A549 (cell line): ENCODE data around the gene LAMB2. TPM values are rescaled to one million over a fixed set of nuclear protein-coding genes. Genes with fewer than 3 reads are reported as not detected.
A peak's percentile ranks its signal among the peaks of the same experiment; 100 is the strongest.

Experiments
- ATAC-seq, 2 experiments: fragments of 200-7000 bp in 1 of 2; fragments of >200 bp in 1 of 2; cut with Nextera tagmentation in 1 of 2; cut with Tn5 transposase in 1 of 2; 3 replicates each; pipeline versions ENCODE4 v1.8.0 to v1.9.1; 2018 to 2020; ENCODE audit warnings: mild to moderate bottlenecking in 1 of 2, moderate library complexity in 1 of 2
- CTCF ChIA-PET: fragments of 300-600 bp; sonication (Branson Sonifier 250); formaldehyde crosslinking; extraction: SDS; loops from one replicate; lab custom pipeline; 2021; ENCODE audit warnings: antibody characterized with exemption, inconsistent platforms; lab: Yijun Ruan, JAX
- POLR2A ChIA-PET: fragments of 350-600 bp; formaldehyde crosslinking; extraction: SDS; loops from one replicate; lab custom pipeline; 2021; ENCODE audit warnings: antibody characterized with exemption, inconsistent platforms; lab: Yijun Ruan, JAX
- DNase-seq, 2 experiments: peaks; one replicate each; pipeline versions ENCODE4 v3.0.0 to v3.0.0-alpha.2; 2011 to 2016; ENCODE audit warnings: low read depth in 1 of 2, low spot score in 1 of 2
- FAIRE-seq: peaks from 2 replicates; lab custom pipeline; 2011; peaks lifted over from hg19 to GRCh38; lab: Jason Lieb, UNC
- H3K27ac ChIP-seq, 2 experiments: fragments of >200 bp; sonication (Bioruptor Twin); formaldehyde crosslinking; 3 replicates each; pipeline ENCODE4 v1.5.1; 2016 to 2017
- H3K4me1 ChIP-seq: fragments of >200 bp; sonication (Bioruptor Twin); formaldehyde crosslinking; 3 replicates; pipeline ENCODE4 v1.6.1; 2016
- H3K4me2 ChIP-seq: fragments of >200 bp; sonication (Bioruptor Twin); formaldehyde crosslinking; 3 replicates; pipeline ENCODE4 v1.6.1; 2016
- H3K4me3 ChIP-seq: fragments of >200 bp; sonication (Bioruptor Twin); formaldehyde crosslinking; 3 replicates; pipeline ENCODE4 v1.5.1; 2016
- H3K9me3 ChIP-seq: fragments of >200 bp; sonication (Bioruptor Twin); formaldehyde crosslinking; 3 replicates; pipeline ENCODE4 v1.6.1; 2016
- BHLHE40 ChIP-seq: IDR thresholded peaks from 2 replicates; pipeline ENCODE4 v1.6.1; 2012; ENCODE audit warnings: low read depth, low read length, inconsistent platforms
- CBX2 ChIP-seq: fragments of 200-600 bp; sonication (generic); IDR thresholded peaks from 2 replicates; pipeline ENCODE4 v1.6.1; 2016; ENCODE audit warnings: low read depth, mild to moderate bottlenecking, borderline replicate concordance
- CBX8 ChIP-seq: fragments of 200-600 bp; sonication (generic); IDR thresholded peaks from 2 replicates; pipeline ENCODE4 v1.6.1; 2016
- CHD2 ChIP-seq: fragments of 150-350 bp; IDR thresholded peaks from 2 replicates; pipeline ENCODE4 v1.6.1; 2014; ENCODE audit warnings: low read length; ENCODE audit not compliant: partially characterized antibody
- CHD4 ChIP-seq: fragments of 200-600 bp; sonication (generic); IDR thresholded peaks from 2 replicates; pipeline ENCODE4 v1.6.1; 2016; ENCODE audit warnings: antibody characterized with exemption, mild to moderate bottlenecking, borderline replicate concordance
- EP300 ChIP-seq, 2 experiments: fragments of >200 bp; sonication (Bioruptor Twin); formaldehyde crosslinking; IDR thresholded peaks; 2 replicates in 1 of 2; 3 replicates in 1 of 2; pipeline ENCODE4 v1.6.1; 2016 to 2017
- ESRRA ChIP-seq: fragments of 150-350 bp; IDR thresholded peaks from 2 replicates; pipeline ENCODE4 v1.6.1; 2014; ENCODE audit warnings: mild to moderate bottlenecking, low read length, borderline replicate concordance
- FOXS1 ChIP-seq: fragments of 250-450 bp; sonication (Bioruptor Pico); IDR thresholded peaks from 2 replicates; pipeline ENCODE4 v1.5.0; 2020; ENCODE audit warnings: mild to moderate bottlenecking, moderate library complexity
- GATA3 ChIP-seq: IDR thresholded peaks from 2 replicates; pipeline ENCODE4 v1.6.1; 2012; ENCODE audit warnings: borderline replicate concordance
- HOXA7 ChIP-seq: fragments of 250-450 bp; sonication (Bioruptor Pico); IDR thresholded peaks from 2 replicates; pipeline ENCODE4 v1.5.0; 2020; ENCODE audit warnings: mild to moderate bottlenecking, moderate library complexity
- HOXB13 ChIP-seq: fragments of 250-450 bp; sonication (Bioruptor Pico); IDR thresholded peaks from 2 replicates; pipeline ENCODE4 v1.5.0; 2020; ENCODE audit warnings: low read depth, mild to moderate bottlenecking, moderate library complexity
- HOXB5 ChIP-seq: fragments of 250-450 bp; sonication (Bioruptor Pico); IDR thresholded peaks from 2 replicates; pipeline ENCODE4 v1.5.0; 2020; ENCODE audit warnings: mild to moderate bottlenecking, moderate library complexity
- JUNB ChIP-seq: fragments of >200 bp; sonication (Bioruptor Twin); formaldehyde crosslinking; IDR thresholded peaks from 2 replicates; pipeline ENCODE4 v1.6.1; 2016
- KDM1A ChIP-seq: fragments of 200-600 bp; sonication (generic); IDR thresholded peaks from 2 replicates; pipeline ENCODE4 v1.6.1; 2016; ENCODE audit warnings: low read depth, mild to moderate bottlenecking
- MAZ ChIP-seq: fragments of 150-350 bp; IDR thresholded peaks from 2 replicates; pipeline ENCODE4 v1.6.1; 2014; ENCODE audit warnings: antibody characterized with exemption, low read depth, low read length, borderline replicate concordance
- MYC ChIP-seq: IDR thresholded peaks from 2 replicates; pipeline ENCODE4 v1.6.1; 2012; ENCODE audit warnings: mild to moderate bottlenecking, inconsistent platforms, low read length, improper control_type of control experiment, borderline replicate concordance
- NFE2L2 ChIP-seq: fragments of 150-350 bp; conservative IDR thresholded peaks from 2 replicates; pipeline ENCODE4 v1.6.1; 2014; ENCODE audit warnings: low read length
- NPAS2 ChIP-seq: fragments of 250-450 bp; sonication (Bioruptor Pico); IDR thresholded peaks from 2 replicates; pipeline ENCODE4 v1.8.0; 2022; ENCODE audit warnings: mild to moderate bottlenecking, moderate library complexity, borderline replicate concordance
- NR3C1 ChIP-seq: fragments of >200 bp; sonication (Bioruptor Twin); formaldehyde crosslinking; IDR thresholded peaks from 3 replicates; pipeline ENCODE4 v1.6.1; 2017
- PHF8 ChIP-seq: fragments of 200-600 bp; sonication (generic); IDR thresholded peaks from 2 replicates; pipeline ENCODE4 v1.6.1; 2016; ENCODE audit warnings: low read depth, mild to moderate bottlenecking, antibody characterized with exemption, moderate library complexity, borderline replicate concordance
- RFX5 ChIP-seq: fragments of 450-650 bp; IDR thresholded peaks from 2 replicates; pipeline ENCODE4 v1.7.1; 2014; ENCODE audit warnings: antibody characterized with exemption, mild to moderate bottlenecking, moderate library complexity
- TFCP2L1 ChIP-seq: fragments of 250-450 bp; sonication (Bioruptor Pico); IDR thresholded peaks from 2 replicates; pipeline ENCODE4 v1.5.0; 2021; ENCODE audit warnings: mild to moderate bottlenecking
- ZSCAN20 ChIP-seq: fragments of 250-450 bp; sonication (Bioruptor Pico); IDR thresholded peaks from 2 replicates; pipeline ENCODE4 v1.8.0; 2022; ENCODE audit warnings: mild to moderate bottlenecking, moderate library complexity
- WGBS: methylation state at CpG from one replicate; pipeline ENCODE4 v1.1.6; 2017; ENCODE audit errors: missing lambda C conversion rate; 5-methylcytosine and 5-hydroxymethylcytosine counted together
- polyA plus RNA-seq, 4 experiments: library from polyadenylated mRNA; depleted of rRNA in 3 of 4; stranded (reverse); fragments of >200 nt; fragmentation: RNase III in 1 of 4; extraction: RNeasy Plus Mini Kit Qiagen cat#74134 plus additional on column Dnase treatment in 1 of 4; gene quantifications; 2 replicates in 3 of 4; 3 replicates in 1 of 4; pipeline ENCODE4 v1.2.3, GENCODE V29; 2011 to 2017
- TF ChIP-seq, protein P1 (sequence below): IDR thresholded peaks from 2 replicates; pipeline ENCODE4 v1.6.1; 2012; ENCODE audit warnings: low read depth, borderline replicate concordance
- TF ChIP-seq, protein P2 (sequence below): IDR thresholded peaks from 2 replicates; pipeline ENCODE4 v1.6.1; 2012
- TF ChIP-seq, protein P3 (sequence below): fragments of >200 bp; sonication (Bioruptor Twin); formaldehyde crosslinking; IDR thresholded peaks from 3 replicates; pipeline ENCODE4 v1.5.1; 2016

Gene LAMB2
- polyA plus RNA-seq, 2 of the 4 experiments (the other 2 are of a cell fraction): 87.3 to 146 TPM

DNA sequence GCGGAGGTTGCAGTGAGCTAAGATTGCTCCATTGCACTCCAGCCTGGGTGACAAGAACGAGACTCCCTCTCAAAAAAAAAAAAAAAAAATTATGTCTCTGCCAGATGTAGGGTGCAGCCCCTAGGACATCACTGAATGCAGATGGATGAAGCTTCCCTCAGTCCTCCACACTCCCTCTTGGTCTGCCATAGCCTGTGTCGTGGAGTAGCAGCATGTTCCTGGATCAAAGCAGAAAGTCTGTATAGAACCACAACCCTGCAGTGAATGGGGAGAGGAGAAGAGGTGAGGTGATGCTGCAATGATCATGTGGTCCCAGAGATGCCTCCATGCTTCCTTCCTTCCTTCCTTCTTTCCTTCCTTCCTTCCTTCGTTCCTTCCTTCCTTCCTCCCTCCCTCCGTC lies 15.3 kb upstream of the LAMB2 start:
- no peak for FAIRE-seq
- POLR2A ChIA-PET: interaction anchor here (0.6 kb wide), 1 partner anchor 194 kb away, joined by 3 read pairs; no protein-coding TSS in a partner anchor
- no peak for TF ChIP-seq CBX8
- TF ChIP-seq, protein P1, sequence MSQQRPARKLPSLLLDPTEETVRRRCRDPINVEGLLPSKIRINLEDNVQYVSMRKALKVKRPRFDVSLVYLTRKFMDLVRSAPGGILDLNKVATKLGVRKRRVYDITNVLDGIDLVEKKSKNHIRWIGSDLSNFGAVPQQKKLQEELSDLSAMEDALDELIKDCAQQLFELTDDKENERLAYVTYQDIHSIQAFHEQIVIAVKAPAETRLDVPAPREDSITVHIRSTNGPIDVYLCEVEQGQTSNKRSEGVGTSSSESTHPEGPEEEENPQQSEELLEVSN: no peak
- no peak for TF ChIP-seq HOXA7 (CRISPR knock-in tag)
- no peak for TF ChIP-seq NPAS2 (CRISPR knock-in tag)
- no peak for TF ChIP-seq CBX2
- TF ChIP-seq GATA3: no peak
- no peak for TF ChIP-seq MYC
- no peak for TF ChIP-seq BHLHE40
- TF ChIP-seq PHF8: no peak
- no peak for TF ChIP-seq EP300 (IDR thresholded peaks at IDR 0.05)
- no peak for TF ChIP-seq RFX5
- TF ChIP-seq KDM1A: no peak
- TF ChIP-seq HOXB5 (CRISPR knock-in tag): no peak
- TF ChIP-seq, all 56 proteins: peak for 0
- CTCF ChIA-PET: no interaction called here
- H3K27ac ChIP-seq: no peak overlapping the region
- H3K4me1 ChIP-seq: no peaks in the 10 kb centered on the region
- H3K4me2 ChIP-seq: no peak overlapping the region
- ATAC-seq: no peak; a peak in 1 of 6 replicates
- no peak overlapping the region for H3K4me3 ChIP-seq
- 59% methylated on average over 4 of the region's 5 CpGs for WGBS
- DNase-seq: no peak
- no peaks in the 10 kb centered on the region for H3K9me3 ChIP-seq

DNA sequence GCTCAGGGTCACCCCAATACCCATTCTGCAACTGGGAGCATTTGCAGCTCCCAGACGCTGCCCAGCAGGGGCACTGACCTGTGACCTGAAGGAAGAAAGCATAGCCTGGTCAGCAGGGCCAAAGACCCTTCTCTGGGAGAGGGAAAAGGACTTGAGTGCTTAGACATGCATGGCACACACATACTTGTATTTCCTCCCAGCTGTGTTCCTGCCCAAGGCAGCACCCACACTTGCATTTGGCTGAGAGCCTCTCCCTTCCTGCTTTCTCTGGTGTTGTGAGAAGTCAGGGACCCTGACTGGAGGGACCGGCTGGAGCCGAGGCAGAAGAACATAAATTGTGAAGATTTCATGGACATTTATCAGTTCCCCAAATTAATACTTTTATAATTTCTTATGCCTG lies 7.2 kb upstream of the LAMB2 start:
- no peaks in the 10 kb centered on the region; the same call in 2 of the 3 replicates for H3K4me1 ChIP-seq
- ChIA-PET CTCF (interaction anchor here (1.0 kb wide), 1 partner anchor 11 kb away, joined by 3 read pairs; no protein-coding TSS in a partner anchor), POLR2A (no interaction called here)
- TF ChIP-seq, protein P2, sequence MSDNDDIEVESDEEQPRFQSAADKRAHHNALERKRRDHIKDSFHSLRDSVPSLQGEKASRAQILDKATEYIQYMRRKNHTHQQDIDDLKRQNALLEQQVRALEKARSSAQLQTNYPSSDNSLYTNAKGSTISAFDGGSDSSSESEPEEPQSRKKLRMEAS: no peak
- TF ChIP-seq CHD4: no peak
- TF ChIP-seq NR3C1: no peak
- H3K27ac ChIP-seq: no peak overlapping the region
- DNase-seq: no peak
- H3K4me3 ChIP-seq: no peak overlapping the region
- H3K4me2 ChIP-seq: no peak overlapping the region
- 67% methylated on average over 3 of the region's 3 CpGs for WGBS
- no peak for ATAC-seq
- no peaks in the 10 kb centered on the region for H3K9me3 ChIP-seq
- FAIRE-seq: no peak

DNA sequence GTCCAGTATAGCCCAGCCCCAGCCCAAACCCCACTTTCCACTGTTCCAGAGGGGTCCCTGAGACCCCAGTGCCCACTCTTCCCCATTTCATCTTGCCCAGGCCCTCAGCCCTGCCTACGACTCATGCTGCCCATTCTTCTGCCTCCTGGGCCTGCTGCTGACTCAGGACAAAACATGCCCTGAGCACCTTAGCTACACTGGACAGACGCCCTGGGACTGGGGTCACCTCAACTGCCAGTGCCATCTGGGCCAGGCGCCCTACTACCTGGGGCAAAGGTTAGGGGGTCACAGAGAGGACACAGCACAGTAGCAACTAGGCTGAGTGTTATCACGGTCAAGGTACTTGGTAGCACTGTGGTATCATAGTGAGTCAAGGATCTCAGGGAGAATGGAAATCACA lies 2.6 kb upstream of the LAMB2 start:
- CTCF ChIA-PET: interaction anchor here (1.5 kb wide), 1 partner anchor 22 kb away, joined by 4 read pairs; no protein-coding TSS in a partner anchor
- 100% methylated on average over 3 of the region's 4 CpGs for WGBS

More for the DNA sequence above, 2.6 kb upstream of the LAMB2 start:
- ATAC-seq (no peak), FAIRE-seq (no peak), DNase-seq (no peak)
- Histone ChIP-seq H3K4me2 (no peak overlapping the region), H3K4me1 (peaks cover 18% of the 10 kb centered on the region), H3K4me3 (no peak overlapping the region), H3K27ac (peak overlapping the region in 1 of 2 experiments; percentile 27; a peak in 1 of 6 replicates)
- POLR2A ChIA-PET: no interaction called here
- TF ChIP-seq FOXS1 (CRISPR knock-in tag) (no peak), CHD4 (no peak), NR3C1 (no peak), NFE2L2 (no peak), EP300 (IDR thresholded peaks at IDR 0.05) (no peak), ESRRA (no peak), ZSCAN20 (CRISPR knock-in tag) (no peak), JUNB (no peak), MAZ (no peak), HOXB13 (CRISPR knock-in tag) (no peak), KDM1A (no peak), TFCP2L1 (CRISPR knock-in tag) (no peak), CHD2 (no peak)
- TF ChIP-seq, protein P2: no peak
- TF ChIP-seq, protein P3, sequence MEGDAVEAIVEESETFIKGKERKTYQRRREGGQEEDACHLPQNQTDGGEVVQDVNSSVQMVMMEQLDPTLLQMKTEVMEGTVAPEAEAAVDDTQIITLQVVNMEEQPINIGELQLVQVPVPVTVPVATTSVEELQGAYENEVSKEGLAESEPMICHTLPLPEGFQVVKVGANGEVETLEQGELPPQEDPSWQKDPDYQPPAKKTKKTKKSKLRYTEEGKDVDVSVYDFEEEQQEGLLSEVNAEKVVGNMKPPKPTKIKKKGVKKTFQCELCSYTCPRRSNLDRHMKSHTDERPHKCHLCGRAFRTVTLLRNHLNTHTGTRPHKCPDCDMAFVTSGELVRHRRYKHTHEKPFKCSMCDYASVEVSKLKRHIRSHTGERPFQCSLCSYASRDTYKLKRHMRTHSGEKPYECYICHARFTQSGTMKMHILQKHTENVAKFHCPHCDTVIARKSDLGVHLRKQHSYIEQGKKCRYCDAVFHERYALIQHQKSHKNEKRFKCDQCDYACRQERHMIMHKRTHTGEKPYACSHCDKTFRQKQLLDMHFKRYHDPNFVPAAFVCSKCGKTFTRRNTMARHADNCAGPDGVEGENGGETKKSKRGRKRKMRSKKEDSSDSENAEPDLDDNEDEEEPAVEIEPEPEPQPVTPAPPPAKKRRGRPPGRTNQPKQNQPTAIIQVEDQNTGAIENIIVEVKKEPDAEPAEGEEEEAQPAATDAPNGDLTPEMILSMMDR: no peak
- TF ChIP-seq, all 56 proteins: peak for 0
- no peaks in the 10 kb centered on the region for H3K9me3 ChIP-seq
